ENCODE measurements around the gene EML4.

- no peak for TF ChIP-seq CTCF (IDR thresholded peaks at IDR 0.05)
- no peak for TF ChIP-seq EZH2 (IDR thresholded peaks at IDR 0.05; ENCODE audit: borderline replicate concordance, insufficient read depth, low read depth, low read length, poor library complexity, severe bottlenecking)
These were observed 38.7 kb downstream of the EML4 start for GRCh38 chr2:42207826-42208225.
